Chondrocyte (in vitro differentiated cells): Measurements from ENCODE around the gene ALG14. TPM values are rescaled to one million over a fixed set of nuclear protein-coding genes. Genes with fewer than 3 reads are reported as not detected.
"Not testable (repeated sequence)": the region's sequence is repeated elsewhere in the genome, so short reads cannot be mapped to it uniquely, and the experiment has no call there.

Experiments used
- DNase-seq: peaks from one replicate; pipeline ENCODE4 v3.0.0; 2021; ENCODE audit warnings: mixed read lengths, low spot score
- H3K27ac Mint-ChIP-seq: one replicate; pipeline ENCODE4 v1.8.0; 2021; ENCODE audit warnings: mild to moderate bottlenecking, moderate library complexity, mixed read lengths; ENCODE audit not compliant: unreplicated experiment
- H3K27me3 Mint-ChIP-seq: 2 replicates; pipeline ENCODE4 v1.8.0; 2021; ENCODE audit warnings: low read depth, mixed read lengths
- H3K36me3 Mint-ChIP-seq: 2 replicates; pipeline ENCODE4 v1.8.0; 2021; ENCODE audit warnings: low read depth, mixed read lengths
- H3K4me1 Mint-ChIP-seq: 2 replicates; pipeline ENCODE4 v1.8.0; 2021; ENCODE audit warnings: low read depth, mild to moderate bottlenecking, mixed read lengths
- H3K4me3 Mint-ChIP-seq: one replicate; pipeline ENCODE4 v1.8.0; 2021; ENCODE audit warnings: mild to moderate bottlenecking, moderate library complexity, mixed read lengths; ENCODE audit not compliant: unreplicated experiment
- H3K9me3 Mint-ChIP-seq: 2 replicates; pipeline ENCODE4 v1.8.0; 2021; ENCODE audit warnings: low read depth, mixed read lengths
- CTCF ChIP-seq: fragments of 200-600 bp; sonication (generic); IDR thresholded peaks from 2 replicates; pipeline ENCODE4 v1.5.0; 2021; ENCODE audit warnings: antibody characterized with exemption, mild to moderate bottlenecking, moderate library complexity
- total RNA-seq: library from RNA; stranded (reverse); gene quantifications from 3 replicates; pipeline ENCODE4 v1.2.1, GENCODE V29; 2021

The ALG14 gene
- total RNA-seq, 1 donor from 2014 or later: 3.8 TPM

- DNase-seq: no peak
- no peak for TF ChIP-seq CTCF
- Mint-ChIP-seq H3K4me3 (no peak overlapping the region), H3K27ac (peak overlapping the region; percentile 93), H3K4me1 (peaks cover 56% of the 10 kb centered on the region), H3K27me3 (no peaks in the 10 kb centered on the region), H3K9me3 (no peaks in the 10 kb centered on the region), H3K36me3 (no peaks in the 10 kb centered on the region)
Observed at GRCh38 chr1:95023399-95024043, 49.2 kb downstream of the ALG14 start.

- H3K4me1 Mint-ChIP-seq: peaks cover 62% of the 10 kb centered on the region
- no peaks in the 10 kb centered on the region for H3K36me3 Mint-ChIP-seq
- no peak overlapping the region for H3K4me3 Mint-ChIP-seq
- TF ChIP-seq CTCF: no peak
- H3K27ac Mint-ChIP-seq: peak overlapping the region; percentile 90
- DNase-seq: no peak
- no peaks in the 10 kb centered on the region for H3K27me3 Mint-ChIP-seq
- no peaks in the 10 kb centered on the region for H3K9me3 Mint-ChIP-seq
Observed at GRCh38 chr1:95022644-95022926, 50.2 kb downstream of the ALG14 start.

GRCh38 chr1:95021805-95022643 lies 50.7 kb downstream of the ALG14 start:
- Mint-ChIP-seq H3K36me3 (no peaks in the 10 kb centered on the region), H3K4me1 (peaks cover 60% of the 10 kb centered on the region), H3K4me3 (peak overlapping the region; percentile 42), H3K27ac (peak overlapping the region; percentile 90), H3K9me3 (no peaks in the 10 kb centered on the region), H3K27me3 (no peaks in the 10 kb centered on the region)
- TF ChIP-seq CTCF: no peak
- no peak for DNase-seq

GRCh38 chr1:95021119-95021518 lies 51.6 kb downstream of the ALG14 start:
- Mint-ChIP-seq H3K4me1 (peaks cover 57% of the 10 kb centered on the region), H3K4me3 (no peak overlapping the region), H3K36me3 (no peaks in the 10 kb centered on the region), H3K27ac (peak overlapping the region; percentile 90), H3K9me3 (no peaks in the 10 kb centered on the region), H3K27me3 (no peaks in the 10 kb centered on the region)
- no peak for DNase-seq
- no peak for TF ChIP-seq CTCF

- DNase-seq, H3K36me3 Mint-ChIP-seq, H3K27me3 Mint-ChIP-seq, H3K27ac Mint-ChIP-seq, H3K9me3 Mint-ChIP-seq, H3K4me3 Mint-ChIP-seq: not testable (repeated sequence)
- H3K4me1 Mint-ChIP-seq: peaks cover 57% of the 10 kb centered on the region
Observed at GRCh38 chr1:95019466-95019865, 53.3 kb downstream of the ALG14 start.
